GM12872 (cell line): Measurements from ENCODE around the gene KAT6B.

Experiments
- CTCF ChIP-seq: IDR thresholded peaks from 3 replicates; pipeline ENCODE4 v1.5.1; 2011; ENCODE audit warnings: low read depth, mild to moderate bottlenecking, low read length, moderate library complexity; ENCODE audit not compliant: insufficient read depth

Gene KAT6B

GRCh38 chr10:74825371-74826141 is 844 bp upstream of the KAT6B start:
- TF ChIP-seq CTCF = no peak

GRCh38 chr10:74827045-74827441 is 643 bp downstream of the KAT6B start:
- TF ChIP-seq CTCF = no peak

- no peak for TF ChIP-seq CTCF
Observed at GRCh38 chr10:74827694-74828093, 1.3 kb downstream of the KAT6B start.

- TF ChIP-seq CTCF = no peak
Observed at GRCh38 chr10:74828946-74829345, 2.5 kb downstream of the KAT6B start.

- no peak for TF ChIP-seq CTCF
Observed at GRCh38 chr10:74831518-74832120, 5.2 kb downstream of the KAT6B start.

GRCh38 chr10:74835963-74836362 is 9.6 kb downstream of the KAT6B start:
- no peak for TF ChIP-seq CTCF

GRCh38 chr10:74836877-74837276 is 10.5 kb downstream of the KAT6B start:
- no peak for TF ChIP-seq CTCF
